AG04449 (cell line): ENCODE results near the gene KRT23.
"Not testable (repeated sequence)": the region's sequence is repeated elsewhere in the genome, so short reads cannot be mapped to it uniquely, and the experiment has no call there.

Source experiments
- CTCF ChIA-PET: fragments of 350-600 bp; formaldehyde crosslinking; extraction: SDS; loops from one replicate; lab custom pipeline; 2021; ENCODE audit warnings: antibody characterized with exemption; lab: Yijun Ruan, JAX
- POLR2A ChIA-PET: fragments of 400-600, 350-600 bp; formaldehyde crosslinking; extraction: SDS; loops from one replicate; lab custom pipeline; 2020; ENCODE audit warnings: antibody characterized with exemption, inconsistent platforms; lab: Yijun Ruan, JAX
- DNase-seq: peaks from one replicate; pipeline ENCODE4 v3.0.0-alpha.2; 2010; ENCODE audit warnings: low read depth, low spot score
- H3K4me3 ChIP-seq: 2 replicates; pipeline ENCODE4 v1.5.1; 2011; ENCODE audit warnings: low read depth, mild to moderate bottlenecking, control low read depth, low read length
- TF ChIP-seq, protein P1 (sequence below): IDR thresholded peaks from one replicate; pipeline ENCODE4 v1.5.1; 2011; ENCODE audit warnings: mild to moderate bottlenecking, moderate library complexity, low read length, control low read depth, inconsistent platforms; ENCODE audit not compliant: insufficient read depth; ENCODE audit errors: missing control alignments

Gene KRT23

DNA sequence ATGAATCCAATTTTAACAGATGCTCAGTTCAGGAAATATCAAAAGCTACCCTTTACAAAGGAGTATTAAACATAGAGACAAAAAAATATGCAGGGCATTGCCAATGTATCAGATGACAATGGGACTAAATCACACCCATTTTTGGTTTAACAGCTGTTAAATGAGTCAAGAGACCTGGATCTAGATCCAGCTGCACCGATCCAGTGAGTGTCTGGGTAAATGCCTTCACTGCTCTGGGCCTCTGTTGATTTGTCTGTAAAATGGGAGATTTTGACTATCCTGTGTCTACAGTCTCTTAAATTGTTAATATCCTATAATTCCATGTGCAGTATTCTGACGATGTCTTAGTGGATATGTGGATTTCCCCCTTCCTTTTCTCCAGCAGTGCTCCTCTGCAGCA is 16.4 kb downstream of the KRT23 start:
- H3K4me3 ChIP-seq: no peak overlapping the region
- DNase-seq: no peak
- POLR2A ChIA-PET: no interaction called here
- TF ChIP-seq, protein P1, sequence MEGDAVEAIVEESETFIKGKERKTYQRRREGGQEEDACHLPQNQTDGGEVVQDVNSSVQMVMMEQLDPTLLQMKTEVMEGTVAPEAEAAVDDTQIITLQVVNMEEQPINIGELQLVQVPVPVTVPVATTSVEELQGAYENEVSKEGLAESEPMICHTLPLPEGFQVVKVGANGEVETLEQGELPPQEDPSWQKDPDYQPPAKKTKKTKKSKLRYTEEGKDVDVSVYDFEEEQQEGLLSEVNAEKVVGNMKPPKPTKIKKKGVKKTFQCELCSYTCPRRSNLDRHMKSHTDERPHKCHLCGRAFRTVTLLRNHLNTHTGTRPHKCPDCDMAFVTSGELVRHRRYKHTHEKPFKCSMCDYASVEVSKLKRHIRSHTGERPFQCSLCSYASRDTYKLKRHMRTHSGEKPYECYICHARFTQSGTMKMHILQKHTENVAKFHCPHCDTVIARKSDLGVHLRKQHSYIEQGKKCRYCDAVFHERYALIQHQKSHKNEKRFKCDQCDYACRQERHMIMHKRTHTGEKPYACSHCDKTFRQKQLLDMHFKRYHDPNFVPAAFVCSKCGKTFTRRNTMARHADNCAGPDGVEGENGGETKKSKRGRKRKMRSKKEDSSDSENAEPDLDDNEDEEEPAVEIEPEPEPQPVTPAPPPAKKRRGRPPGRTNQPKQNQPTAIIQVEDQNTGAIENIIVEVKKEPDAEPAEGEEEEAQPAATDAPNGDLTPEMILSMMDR: no peak
- CTCF ChIA-PET: no interaction called here

- CTCF ChIA-PET: interaction anchor here (1.2 to 1.7 kb wide), 3 partner anchors 60 to 731 kb away, joined by 3 to 4 read pairs (median 3); no protein-coding TSS in a partner anchor
- H3K4me3 ChIP-seq, DNase-seq, POLR2A ChIA-PET: not testable (repeated sequence)
These were observed 20.3 kb downstream of the KRT23 start for GRCh38 chr17:40917116-40917515.

- DNase-seq: no peak
- TF ChIP-seq, protein P1: no peak
- ChIA-PET CTCF (interaction anchor here (0.7 to 1.7 kb wide), 8 partner anchors 10 to 749 kb away, joined by 3 to 4 read pairs (median 3); no protein-coding TSS in a partner anchor), POLR2A (interaction anchor here (0.6 to 1.1 kb wide), 2 partner anchors 632 to 772 kb away, joined by 3 read pairs; no protein-coding TSS in a partner anchor)
- no peak overlapping the region for H3K4me3 ChIP-seq
These were observed 21.1 kb downstream of the KRT23 start for GRCh38 chr17:40916366-40916765.

DNA sequence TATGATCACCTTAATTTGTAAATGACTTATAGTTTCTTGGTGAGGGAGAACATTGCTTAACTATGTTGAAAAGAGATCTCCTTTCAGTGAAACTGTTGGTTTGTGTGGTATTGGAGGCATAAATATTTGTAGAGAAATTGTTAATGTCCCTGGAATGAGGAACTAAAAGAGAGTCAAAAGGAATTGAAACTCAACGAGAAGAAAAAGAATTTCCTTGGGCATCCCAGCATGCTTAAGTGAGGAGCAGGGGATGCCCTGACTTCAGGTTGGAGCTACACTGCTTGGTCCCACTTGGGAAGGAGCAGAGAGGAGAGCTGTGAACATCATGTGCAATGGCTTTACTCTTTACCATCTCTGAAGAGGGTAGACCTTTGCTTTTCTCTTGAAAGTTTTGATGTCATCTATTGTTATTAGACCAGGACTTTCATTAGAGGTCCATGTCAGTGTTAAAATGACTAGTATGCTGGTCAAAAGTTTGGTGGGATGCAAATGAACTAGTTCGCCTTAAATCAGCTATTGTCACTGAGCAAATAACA is 21.7 kb downstream of the KRT23 start:
- H3K4me3 ChIP-seq: no peak overlapping the region
- ChIA-PET CTCF (interaction anchor here (0.7 to 3.6 kb wide), 8 partner anchors 10 to 750 kb away, joined by 3 to 17 read pairs (median 3); no protein-coding TSS in a partner anchor), POLR2A (interaction anchor here (0.6 to 1.1 kb wide), 2 partner anchors 631 to 773 kb away, joined by 3 read pairs; no protein-coding TSS in a partner anchor)
- peak; percentile 37 for DNase-seq
- TF ChIP-seq, protein P1: no peak

GRCh38 chr17:40915199-40915661 is 22.2 kb downstream of the KRT23 start:
- peak; percentile 94 for DNase-seq
- TF ChIP-seq, protein P1: no peak
- CTCF ChIA-PET: interaction anchor here (0.8 to 3.6 kb wide), 6 partner anchors 11 to 747 kb away, joined by 3 to 17 read pairs (median 3); no protein-coding TSS in a partner anchor
- no peak overlapping the region for H3K4me3 ChIP-seq
- POLR2A ChIA-PET: interaction anchor here (1.3 kb wide), 1 partner anchor 39 kb away, joined by 3 read pairs; no protein-coding TSS in a partner anchor

GRCh38 chr17:40914075-40914855 is 23.2 kb downstream of the KRT23 start:
- ChIA-PET CTCF (interaction anchor here (0.6 to 3.6 kb wide), 6 partner anchors 11 to 734 kb away, joined by 3 to 17 read pairs (median 8); partner anchors contain the start of gene KRTAP2-3), POLR2A (interaction anchor here (0.6 to 1.3 kb wide), 3 partner anchors 40 to 145 kb away, joined by 3 to 4 read pairs (median 4); no protein-coding TSS in a partner anchor)
- no peak overlapping the region for H3K4me3 ChIP-seq
- TF ChIP-seq, protein P1: no peak
- DNase-seq: no peak
